GM18951 (cell line): ENCODE data around the gene TBX2.

Experiments
- POLR2A ChIP-seq: IDR thresholded peaks from 4 replicates; pipeline ENCODE4 v1.6.1; 2011; ENCODE audit warnings: mild to moderate bottlenecking; ENCODE audit not compliant: insufficient read length, insufficient read depth; ENCODE audit errors: extremely low read depth
- in situ Hi-C: fragments of 300-500 bp; cut with MboI; formaldehyde crosslinking; loops from one replicate; pipeline ENCODE4 v1.12.0; 2022; ENCODE audit warnings: low sequenced_read_pairs, mixed read lengths, inconsistent platforms; ENCODE audit not compliant: unreplicated experiment

TBX2 gene

DNA sequence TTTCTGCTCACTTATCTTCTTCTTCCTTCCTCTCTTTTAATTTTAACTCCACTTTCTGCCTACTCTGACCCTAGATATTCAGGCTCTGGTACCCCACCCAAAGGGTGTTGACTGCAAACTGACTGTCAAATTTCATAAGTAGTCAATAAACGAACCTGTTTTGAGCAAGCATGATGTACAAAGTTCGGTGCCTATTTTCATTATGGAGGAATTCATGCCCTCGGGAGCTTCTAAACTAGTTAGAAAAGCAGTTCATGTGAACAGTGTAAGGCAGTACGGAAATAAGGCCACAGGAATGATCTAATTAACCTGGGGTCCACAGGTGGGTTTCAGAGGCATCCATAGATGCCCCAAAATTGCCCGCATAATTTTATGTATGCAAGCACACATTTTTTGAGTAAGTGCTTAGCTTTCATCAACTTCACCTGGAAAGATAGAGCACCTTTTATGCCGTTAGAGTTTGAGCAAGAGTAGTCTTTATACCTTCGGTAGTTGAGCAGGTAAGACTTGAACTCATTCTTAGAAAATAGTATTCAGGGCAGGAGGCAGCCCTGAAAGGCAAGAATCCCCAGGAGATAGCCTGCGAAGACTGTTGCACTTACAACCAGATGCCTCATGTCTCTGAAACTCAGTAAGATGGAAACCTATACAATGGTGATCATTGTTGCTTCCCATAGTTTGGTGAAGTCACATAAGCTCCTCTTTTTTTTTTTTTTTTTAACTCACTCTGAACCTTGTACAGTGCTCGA is 36.6 kb upstream of the TBX2 start:
- in situ Hi-C loops, result no loop called here
- TF ChIP-seq POLR2A, result no peak

DNA sequence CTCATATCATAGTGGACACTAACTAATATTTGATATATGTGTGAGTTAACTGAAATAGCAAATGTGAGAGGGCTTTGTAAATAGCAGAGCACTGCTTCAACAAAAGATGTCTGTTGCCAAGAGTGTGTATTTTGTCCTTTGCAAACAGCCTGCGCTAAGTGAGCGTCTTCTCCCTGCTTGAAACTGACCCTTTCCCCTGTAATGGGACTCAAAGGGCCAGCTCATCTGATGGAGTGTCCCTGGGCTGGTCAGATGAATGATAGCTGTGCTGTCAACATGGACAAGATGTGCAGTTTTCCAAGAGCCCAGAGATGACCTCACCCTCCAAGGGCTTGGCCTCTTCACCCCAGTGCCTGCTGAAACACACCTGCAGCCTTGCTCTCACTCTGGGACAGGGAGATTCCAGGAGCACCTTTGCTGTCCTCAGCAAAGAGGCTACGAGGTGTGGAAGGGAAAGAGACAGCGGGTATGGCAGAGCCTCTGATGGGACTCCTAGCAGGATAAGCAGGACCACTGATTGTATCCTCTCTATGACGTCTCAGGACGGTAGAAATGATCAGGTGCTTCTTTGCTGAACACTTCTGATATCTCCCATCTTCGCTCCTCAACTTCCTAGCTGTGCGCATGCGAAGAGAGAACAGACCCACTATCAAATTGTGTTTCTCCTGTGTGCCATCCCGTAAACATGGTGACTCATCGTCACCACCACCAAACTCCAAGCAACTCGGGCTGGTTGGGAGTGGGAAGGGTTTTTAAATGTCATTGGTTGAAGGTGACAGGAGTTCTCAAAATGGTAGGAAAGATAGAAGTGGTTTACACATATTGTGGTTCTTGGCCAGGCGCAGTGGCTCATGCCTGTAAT is 35.8 kb upstream of the TBX2 start:
- in situ Hi-C loops, result no loop called here
- no peak for TF ChIP-seq POLR2A

DNA sequence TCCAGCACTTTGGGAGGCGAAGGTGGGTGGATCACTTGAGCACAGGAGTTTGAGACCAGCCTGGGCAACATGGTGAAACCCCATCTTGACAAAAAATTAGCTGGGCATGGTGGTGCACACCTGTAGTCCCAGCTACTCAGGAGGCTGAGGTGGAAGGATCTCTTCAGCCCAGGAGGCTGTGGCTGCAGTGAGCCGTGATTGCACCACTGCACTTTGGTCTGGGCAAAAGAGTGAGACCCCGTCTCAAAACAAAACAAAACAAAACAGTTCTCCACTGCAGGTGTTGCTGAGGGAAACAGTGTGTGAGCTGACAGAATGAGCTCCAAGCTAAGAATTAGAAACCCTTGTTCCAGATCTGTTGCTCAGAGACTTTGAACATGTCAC is 35.2 kb upstream of the TBX2 start:
- in situ Hi-C loops, result no loop called here
- TF ChIP-seq POLR2A, result no peak

DNA sequence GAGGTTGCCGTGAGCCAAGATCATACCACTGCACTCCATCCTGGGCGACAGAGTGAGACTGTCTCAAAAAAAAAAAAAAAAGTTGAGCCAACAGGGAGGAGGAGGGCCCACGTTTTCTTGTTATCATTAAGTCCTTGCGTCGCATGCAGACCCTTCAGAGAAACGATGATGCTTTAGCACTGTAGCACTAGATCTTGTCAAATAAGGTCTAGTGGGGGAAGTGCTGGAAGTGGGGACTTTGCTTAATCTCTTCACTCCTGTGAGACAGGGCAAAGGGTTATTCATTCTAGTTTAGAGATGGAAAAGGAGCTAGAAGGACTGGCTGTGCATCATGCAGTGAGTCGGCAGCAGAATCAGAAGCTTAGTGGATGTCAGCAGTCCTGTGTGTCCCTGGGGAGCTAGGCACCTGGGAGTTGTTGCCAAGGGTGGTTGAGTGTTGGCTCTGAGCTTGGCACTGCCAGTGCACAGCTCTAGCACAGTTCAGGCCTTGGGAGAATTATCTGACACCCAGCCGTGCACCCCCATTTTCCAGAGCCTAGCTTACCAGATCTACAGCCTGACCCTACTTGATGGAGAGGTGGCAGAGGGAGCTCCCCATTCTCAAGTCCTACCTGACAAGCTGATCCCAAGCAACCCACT is 33.4 kb upstream of the TBX2 start:
- in situ Hi-C loops, result no loop called here
- no peak for TF ChIP-seq POLR2A

DNA sequence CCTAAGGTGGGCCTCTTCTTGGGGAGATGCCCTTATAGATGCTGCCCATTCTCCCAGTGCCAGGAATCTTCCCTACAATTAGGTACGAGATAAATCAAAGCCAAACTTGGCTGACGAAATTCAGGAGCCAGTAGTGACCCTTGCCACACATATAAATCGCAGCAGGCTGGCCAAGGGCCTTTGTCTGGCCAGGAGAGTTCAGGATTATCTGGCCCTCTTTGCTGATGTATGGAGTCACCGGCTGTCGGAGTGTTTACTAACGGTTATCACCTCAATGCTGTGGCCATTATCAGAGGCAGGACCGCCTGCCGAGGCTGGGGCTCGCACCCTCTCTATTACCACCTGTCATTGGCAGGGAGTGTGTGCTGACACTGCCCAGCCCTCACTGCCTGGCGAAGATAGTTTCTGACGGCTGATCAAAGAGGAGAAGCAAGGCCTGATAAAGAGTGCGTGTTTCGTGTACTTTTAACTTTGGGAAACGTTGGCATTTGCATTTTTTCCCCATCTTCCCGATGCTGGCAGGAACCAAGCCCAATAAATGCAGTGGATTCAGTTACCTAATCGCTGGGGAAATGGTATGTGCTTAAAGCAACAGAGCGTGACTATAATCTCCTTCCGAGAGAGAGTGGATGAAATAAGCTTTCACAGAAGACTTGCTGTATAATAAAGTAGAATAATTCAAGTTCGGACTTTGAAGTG is 32.8 kb upstream of the TBX2 start:
- in situ Hi-C loops, result no loop called here
- TF ChIP-seq POLR2A, result no peak

DNA sequence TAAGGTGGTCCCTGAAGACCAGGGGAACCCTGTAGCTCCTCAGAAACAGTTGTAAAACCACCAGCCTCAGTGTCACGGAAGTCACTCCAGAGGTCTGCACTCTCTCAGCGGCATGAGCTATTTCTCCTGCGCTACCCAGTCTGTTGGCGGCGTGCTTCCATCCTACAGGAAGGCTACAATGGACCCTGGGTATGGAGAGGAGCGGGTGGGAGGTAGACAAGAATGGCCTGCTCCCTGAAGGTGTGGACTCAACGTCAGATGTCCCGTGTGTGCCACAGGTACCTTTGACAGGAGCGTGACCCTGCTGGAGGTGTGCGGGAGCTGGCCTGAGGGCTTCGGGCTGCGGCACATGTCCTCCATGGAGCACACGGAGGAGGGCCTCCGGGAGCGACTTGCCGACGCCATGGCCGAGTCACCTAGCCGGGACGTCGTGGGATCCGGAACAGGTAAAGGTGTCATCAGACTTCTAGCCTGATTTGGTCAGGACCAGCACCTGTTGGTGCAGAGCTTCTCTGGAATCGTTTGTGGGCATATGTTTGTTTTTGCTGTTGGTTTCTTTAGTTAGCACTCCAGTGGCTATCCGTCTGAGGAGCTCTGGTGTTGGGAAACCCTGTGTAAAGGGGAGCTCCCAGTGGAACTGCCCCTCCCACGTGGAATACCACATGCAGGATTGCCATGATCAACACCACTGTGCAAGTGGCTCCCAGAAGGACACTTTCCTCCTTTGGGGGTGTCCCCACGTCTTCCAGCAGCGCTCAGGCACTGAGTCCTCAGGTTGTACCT is 31.4 kb upstream of the TBX2 start:
- TF ChIP-seq POLR2A, result no peak
- in situ Hi-C loops, result no loop called here

DNA sequence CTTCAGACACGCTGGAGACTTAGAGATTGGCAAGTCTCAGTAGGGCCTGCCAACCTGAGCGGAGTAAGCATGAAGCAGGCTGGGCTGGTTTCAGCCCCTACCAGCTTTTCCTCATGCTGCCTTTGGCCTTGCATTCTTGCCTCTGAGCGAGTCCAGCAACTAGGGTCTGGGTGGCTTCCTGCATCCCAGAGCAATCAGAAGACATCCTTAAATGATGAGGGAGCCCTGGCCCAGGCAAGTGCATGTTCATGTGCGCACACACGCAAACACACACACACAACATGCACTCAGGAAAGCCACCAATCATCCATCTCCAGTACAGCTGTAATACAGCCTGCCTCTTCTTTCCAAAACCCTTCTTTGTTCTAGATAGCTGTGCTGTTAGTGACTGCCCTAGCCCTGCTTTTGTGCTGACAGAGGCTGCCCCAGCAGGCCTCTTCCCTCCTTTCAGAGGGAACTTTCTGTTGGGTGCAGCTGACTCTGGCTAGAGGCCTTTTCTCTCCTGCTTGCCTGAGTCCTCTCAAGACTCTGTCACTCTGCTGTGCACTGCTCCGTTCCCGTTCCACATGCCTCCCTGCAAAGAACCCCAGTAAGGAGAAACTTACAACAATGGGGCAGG is 30.7 kb upstream of the TBX2 start:
- in situ Hi-C loops, result no loop called here

DNA sequence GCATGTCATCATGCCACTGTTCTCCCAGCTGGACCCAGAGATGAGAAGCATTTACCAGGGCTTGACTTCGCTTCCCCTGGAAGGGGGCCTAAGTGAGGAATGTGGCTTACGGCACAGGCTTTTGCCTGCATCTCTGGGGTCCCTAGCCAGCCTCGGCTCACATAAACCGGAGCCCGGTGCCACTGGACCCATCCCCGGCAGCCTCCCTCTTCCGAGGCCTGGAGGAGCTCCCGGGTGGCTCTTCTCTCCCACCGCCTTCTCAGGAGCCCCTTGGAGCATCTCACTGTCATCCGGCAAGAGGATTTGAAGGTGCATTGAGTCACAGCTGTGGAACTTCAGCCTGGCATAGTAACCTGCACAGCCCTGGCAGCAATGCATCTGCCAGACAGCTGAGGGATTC is 29.9 kb upstream of the TBX2 start:
- TF ChIP-seq POLR2A, result no peak
- in situ Hi-C loops, result no loop called here

More for the DNA sequence above, 30.7 kb upstream of the TBX2 start:
- no peak for TF ChIP-seq POLR2A

DNA sequence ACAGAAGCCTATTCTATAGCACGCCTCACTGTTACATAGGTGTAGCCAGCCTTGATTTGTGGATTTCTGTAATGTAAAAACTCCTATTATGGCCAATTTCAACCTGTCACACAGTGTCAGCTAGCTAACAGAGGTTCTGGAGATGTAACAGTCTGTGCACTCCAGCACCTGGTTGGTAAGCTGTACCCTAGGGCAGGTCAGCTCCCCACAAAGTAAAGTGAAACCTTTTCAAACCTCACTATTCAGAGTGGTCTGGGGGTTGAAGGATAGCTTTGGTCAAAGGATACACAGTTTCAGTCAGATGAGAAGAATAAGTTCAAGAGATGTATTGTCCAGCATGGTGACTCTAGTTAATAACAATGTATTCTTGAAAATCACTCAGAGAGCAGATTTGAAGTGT is 28.5 kb upstream of the TBX2 start:
- TF ChIP-seq POLR2A, result no peak
- in situ Hi-C loops, result no loop called here

DNA sequence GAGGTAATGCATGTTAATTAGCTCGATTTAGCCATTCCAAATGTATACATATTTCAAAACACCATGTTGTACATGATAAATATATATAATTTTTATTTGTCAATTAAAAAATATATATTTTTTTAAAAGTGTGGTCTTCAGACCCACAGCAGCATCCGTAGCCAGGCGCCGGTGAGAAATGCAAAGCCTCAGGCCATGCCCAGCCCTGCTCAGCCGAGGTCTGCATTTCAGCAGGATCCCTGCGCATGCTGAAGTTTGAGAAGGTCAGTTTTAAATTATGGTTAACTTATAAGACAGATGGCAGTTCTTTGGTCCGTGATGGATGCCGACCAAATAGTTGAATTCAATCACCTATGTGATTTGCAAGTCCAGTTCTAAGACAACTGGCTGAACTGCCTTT is 28.0 kb upstream of the TBX2 start:
- in situ Hi-C loops, result no loop called here
- TF ChIP-seq POLR2A, result no peak

DNA sequence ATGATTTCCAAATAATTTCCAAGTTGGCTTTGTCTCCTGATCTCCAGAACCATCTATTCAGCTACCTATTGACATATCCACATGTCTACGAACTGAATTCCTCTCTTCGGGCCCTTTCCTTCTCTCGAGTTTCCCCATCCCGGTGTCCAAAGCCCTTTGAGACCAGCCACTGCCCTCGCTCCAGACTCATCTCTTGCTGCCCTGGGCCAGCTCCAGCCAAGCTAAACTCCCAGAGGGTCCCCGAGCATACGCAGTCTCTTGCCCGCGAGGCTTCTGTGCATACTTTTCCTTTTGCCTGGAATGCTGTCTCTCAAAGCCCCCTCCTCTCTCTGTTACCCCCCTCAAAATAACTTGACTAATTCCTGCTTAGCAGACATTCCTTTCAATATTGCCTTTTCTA is 27.2 kb upstream of the TBX2 start:
- in situ Hi-C loops, result no loop called here
- no peak for TF ChIP-seq POLR2A

DNA sequence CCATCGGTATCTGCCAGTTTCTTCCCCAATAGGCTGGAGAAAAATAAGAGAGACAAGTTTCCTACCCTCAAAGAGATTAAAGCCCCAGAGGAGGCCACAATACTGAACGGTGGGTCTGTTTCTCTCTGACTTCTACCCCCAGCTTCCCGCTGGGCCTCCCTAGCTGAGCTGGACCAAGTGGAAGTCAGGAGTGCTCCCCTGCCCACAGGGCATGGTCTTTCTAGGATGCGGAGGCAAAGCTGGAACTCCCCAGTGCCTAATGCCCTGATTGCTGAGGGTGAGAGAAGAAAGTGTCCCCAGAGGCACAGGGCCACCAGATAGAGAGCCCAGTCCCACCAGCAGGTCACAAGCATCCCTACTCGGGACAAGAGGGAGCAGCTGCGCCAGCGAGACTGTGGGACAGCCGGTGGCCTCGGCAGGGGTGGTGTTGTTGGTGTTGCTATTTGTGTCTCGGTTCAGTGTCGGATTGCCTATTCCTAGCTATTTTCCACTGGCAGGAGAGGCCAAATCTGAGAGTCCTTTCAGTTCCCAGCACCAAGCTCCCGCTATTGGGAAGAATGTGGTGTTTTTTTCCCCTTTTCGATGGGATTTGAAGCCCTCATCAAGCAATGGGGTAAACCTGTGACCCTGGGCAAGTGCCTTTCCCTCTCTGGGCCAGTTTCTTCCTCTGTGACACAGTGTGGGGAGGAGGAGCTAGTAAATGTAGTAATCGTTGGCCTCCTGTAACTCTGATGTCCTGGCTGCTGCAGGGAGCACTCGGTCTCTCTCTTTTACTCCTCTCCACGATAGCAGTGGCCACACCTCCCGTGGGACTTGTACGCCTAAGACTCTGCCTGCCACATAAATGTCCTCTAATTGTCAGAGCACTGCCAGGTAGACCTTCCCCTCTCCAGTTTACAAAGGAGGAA is 22.5 kb upstream of the TBX2 start:
- TF ChIP-seq POLR2A, result no peak
- in situ Hi-C loops, result loop anchor here (25.0 kb wide), 1 partner anchor 640 kb away; no protein-coding TSS in a partner anchor
